ENCODE data around the gene ELANE.

GRCh38 chr19:884420-885211, 32.5 kb downstream of the ELANE start:
- no peak for TF ChIP-seq EZH2 (IDR thresholded peaks at IDR 0.05; ENCODE audit: borderline replicate concordance, low read depth, low read length, severe bottlenecking)
- no peak for TF ChIP-seq CTCF (IDR thresholded peaks at IDR 0.05; ENCODE audit: borderline replicate concordance, extremely low read depth, low read length, poor library complexity, severe bottlenecking)
